ENCODE results near the gene RMRP.

Gene RMRP

DNA sequence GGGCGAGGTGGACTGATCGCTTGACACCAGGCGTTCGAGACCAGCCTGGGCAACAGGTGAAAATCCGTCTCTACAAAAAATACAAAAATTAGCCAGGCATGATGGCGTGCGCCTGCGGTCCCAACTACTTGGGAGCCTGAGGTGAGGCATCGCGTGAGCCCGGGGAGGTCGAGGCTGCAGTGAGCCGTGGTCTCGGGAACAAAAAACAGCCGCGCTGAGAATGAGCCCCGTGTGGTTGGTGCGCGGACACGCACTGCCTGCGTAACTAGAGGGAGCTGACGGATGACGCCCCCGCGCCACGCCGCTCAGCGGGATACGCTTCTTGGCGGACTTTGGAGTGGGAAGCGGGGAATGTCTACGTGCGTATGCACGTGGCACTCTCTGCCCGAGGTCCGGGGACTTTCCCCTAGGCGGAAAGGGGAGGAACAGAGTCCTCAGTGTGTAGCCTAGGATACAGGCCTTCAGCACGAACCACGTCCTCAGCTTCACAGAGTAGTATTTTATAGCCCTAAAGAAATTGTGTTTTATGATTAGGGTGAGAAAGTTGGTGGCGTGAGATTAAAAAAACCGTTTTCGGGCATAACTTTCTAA lies at the start of gene RMRP:
RMRP (minus strand) TSS at position 474 of the 591 bp plus-strand sequence.
- DNase-seq = peak; percentile 82 to 96 (median 83)

DNA sequence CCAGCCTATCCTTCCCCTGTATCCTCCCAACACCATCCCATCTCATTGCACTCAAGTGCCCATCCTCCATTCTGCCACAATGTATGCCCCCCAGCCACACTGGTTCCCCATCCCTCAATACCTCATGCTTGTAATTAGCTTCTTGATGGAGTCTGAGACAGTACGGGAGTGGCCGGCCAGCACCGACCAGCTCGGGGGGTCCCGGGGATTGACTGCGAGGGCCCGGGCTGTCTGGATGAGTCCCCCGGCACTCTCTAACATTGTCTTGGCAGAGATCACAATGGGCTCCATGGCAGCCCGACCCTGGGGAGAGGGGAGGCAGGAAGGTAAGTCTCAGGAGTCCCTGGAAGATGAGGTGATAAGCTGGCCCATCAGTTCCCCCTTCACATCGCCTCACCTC lies 49.1 kb upstream of the RMRP start:
- no peak for DNase-seq

DNA sequence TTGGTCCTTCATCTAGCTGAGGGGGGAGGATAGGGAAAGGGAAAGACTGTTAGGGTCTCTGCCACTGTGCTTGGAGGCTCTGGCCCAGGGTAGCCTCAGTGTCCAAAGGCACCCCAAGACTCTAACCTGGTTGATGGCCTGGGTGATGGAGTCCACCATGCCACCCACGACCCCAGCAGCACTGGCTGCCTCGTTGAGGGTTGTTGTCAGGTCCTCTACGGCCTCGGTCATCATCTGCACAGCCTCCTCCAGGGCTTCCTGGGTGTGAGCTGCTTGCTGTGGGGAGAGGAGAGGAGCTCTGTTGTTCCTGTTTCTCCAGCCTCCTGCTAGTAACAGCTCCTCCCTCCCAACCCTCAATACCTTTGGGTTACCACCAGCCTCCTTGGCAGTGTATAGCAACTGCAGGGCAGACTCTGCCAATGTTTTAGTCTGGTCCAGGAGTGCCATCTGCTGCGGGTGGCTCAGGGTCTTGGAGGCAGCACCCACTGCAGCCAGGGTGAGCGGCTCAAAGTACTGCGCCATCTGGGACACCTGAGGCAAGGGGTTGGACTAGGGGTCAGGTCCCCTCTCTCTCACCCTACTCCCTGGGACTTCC lies 48.1 kb upstream of the RMRP start:
- no peak for DNase-seq

DNA sequence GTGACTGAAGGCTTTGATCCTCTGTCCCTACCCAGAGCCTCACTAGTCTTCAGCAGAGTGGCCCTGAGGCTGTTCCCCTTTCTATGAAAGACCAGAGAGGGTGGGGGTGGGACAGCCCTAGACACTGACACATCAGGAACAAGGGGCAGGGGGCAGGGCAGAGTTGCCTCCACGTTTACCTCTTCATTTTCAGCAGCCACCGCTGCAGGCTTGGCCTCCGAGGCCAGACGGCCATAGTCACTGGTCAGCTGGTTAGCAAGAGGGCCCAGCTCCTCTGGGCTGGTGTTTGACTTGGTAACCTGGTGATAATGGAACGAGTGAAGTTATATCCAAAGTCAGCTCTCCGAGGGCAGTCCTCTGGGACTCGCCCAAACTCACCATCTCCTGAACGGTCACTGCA lies 47.6 kb upstream of the RMRP start:
- no peak for DNase-seq

GRCh38 chr9:35703906-35704672 lies 46.3 kb upstream of the RMRP start:
- no peak for DNase-seq

- no peak for DNase-seq
Observed at GRCh38 chr9:35702696-35703095, 44.9 kb upstream of the RMRP start.

DNA sequence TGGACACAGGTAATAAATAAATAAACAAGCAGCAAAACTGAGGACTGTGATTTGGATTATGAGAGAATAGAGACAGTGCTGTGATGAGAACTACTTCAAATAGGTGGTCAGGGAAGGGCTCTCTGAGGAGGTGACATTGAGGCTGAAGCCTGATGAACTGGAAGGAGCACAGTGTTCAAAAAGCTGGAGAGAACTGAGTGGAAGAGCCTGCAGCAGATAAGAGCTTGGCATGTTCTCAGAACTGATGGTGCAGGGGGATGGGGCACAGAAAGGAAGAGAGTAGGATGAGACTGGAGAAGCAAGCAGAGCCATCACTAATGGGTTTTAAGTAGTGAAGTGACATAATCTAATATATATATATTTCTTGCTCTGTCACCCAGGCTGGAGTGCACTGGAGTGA lies 43.1 kb upstream of the RMRP start:
- no peak for DNase-seq

DNA sequence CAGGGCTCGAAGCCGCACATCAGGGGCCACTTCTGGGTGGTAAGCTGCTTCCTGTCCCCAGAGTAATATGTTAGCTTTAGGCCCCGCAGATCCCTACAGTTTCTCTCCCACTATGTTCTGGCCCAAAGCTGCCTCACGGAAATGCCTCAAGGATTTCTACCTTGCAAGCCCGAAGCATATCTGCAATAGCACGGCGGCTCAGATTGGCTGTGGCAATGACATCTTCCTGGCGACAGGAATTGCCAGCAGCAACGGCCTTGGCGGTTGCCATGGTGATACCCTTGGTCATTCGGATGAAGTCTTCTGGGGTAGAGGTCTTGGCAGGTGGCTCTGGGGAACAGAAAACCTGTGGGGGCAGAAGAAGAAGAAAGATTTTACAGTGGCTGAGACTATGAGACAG lies 42.2 kb upstream of the RMRP start:
- no peak for DNase-seq

DNA sequence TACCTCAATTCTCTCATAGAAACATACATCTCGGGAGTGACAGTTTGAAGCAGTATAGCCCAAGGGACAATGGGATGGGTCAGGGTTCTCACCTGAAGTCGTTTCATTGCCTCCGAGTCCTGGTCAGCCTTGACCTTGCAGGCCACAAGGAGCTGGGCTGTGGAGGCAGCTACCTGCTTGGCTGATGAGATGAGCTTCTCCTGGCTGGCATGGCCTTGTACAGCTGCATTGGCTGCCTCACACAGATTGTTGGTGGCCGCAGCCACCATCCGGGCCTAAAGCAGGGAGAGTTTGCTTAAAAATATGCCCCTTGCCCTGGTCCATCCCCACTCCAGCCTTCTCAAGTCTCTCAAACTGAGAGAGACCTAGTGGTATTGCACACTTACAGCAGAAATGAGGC lies 40.4 kb upstream of the RMRP start:
- DNase-seq = no peak

DNA sequence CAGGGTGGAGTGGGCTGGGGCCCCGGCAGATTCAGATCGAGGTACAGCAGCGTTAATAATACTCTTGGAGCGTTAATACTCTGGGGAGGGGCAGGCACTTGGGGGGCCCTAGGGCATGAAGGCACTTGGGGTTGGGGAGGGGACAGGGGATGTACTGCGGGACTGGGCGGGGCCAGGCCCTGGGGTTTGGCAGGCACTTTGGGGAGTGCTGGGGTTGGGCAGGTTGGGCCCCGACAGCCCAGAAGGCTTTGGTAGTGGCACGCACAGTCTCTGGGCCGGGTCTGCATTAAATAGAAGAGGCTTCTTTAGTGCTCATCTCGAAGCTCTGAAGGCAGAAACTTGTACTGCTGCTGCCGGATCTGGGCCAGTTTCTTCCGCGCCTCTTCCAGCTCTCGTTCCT lies 39.7 kb upstream of the RMRP start:
- no peak for DNase-seq

DNA sequence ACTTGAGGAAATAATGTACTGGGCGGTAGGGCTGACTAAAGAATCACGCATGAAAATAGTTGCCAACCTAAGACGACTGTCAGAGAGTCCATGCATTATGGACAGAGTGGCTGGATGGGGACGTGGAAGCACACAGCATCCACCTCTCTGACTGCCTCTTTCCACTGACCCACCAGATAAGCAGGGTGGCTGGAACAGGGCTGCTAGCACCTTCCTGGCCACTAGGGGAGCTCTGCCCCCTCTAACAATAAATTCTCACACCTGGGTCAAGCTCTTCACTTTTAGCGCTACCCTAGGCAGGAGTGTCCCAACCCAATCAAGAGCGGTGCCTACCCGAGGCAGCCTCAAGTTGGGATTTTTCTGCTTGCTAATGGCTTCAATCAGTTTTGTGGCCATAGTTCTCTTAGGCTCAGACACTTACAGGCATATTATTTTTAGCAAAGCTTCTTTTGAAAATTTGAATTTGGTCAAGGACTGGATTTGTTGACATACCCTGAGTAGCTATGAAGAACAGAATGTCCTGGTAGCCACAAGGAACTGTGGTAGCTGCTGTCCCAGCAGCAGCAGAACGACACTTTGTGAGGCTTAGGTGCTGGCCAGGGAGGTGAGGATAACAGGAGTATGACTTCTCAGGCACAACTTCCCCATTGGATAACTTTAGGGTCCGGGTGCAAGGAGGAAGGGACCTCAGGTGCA lies 38.8 kb upstream of the RMRP start:
- peak in 3 of 5 donors; percentile 35 to 41 (median 40) for DNase-seq

- DNase-seq = no peak
Observed at GRCh38 chr9:35695943-35696401, 38.2 kb upstream of the RMRP start.

- no peak for DNase-seq
Observed at GRCh38 chr9:35691757-35692301, 34.0 kb upstream of the RMRP start.

- no peak for DNase-seq
Observed at GRCh38 chr9:35691334-35691650, 33.5 kb upstream of the RMRP start.

DNA sequence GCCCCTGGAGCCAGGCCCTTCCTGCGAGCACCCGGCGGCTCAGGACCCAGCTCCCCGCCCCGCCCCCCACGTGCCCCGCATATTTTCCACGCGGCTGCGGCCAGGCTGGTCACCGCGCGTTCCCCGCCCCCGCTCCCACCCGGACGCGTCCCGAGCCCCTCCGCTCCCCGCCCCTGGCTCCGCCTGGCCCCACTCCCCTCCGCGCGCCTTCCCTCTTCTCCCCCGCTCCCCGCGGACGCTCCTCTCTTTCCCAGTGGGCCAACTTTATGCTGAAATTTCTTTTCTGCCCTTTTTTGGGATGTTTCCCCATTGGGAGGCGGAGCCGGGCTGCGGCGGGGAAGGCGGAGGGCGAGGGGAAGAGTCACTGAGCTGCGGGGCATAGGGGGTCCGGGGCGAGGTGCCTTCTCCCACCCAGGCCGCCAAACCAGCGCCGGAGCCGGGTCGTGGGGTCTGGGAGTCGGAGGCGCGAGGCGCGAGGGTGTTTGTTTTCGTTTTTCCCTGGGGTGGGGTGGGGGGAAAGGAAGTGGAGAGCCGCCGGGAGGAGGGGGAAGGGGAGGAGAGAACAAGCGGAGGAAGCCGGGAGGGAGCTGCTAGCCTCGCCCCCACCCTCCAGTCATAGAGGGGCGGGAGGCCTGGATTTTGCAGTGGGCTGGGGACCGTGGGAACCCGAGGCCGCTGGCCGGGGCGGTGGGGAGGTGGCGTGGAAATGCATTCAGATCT lies 33.0 kb upstream of the RMRP start:
- peak in 2 of 5 donors; percentile 28 to 29 for DNase-seq

GRCh38 chr9:35690294-35690613 lies 32.4 kb upstream of the RMRP start:
- no peak for DNase-seq

DNA sequence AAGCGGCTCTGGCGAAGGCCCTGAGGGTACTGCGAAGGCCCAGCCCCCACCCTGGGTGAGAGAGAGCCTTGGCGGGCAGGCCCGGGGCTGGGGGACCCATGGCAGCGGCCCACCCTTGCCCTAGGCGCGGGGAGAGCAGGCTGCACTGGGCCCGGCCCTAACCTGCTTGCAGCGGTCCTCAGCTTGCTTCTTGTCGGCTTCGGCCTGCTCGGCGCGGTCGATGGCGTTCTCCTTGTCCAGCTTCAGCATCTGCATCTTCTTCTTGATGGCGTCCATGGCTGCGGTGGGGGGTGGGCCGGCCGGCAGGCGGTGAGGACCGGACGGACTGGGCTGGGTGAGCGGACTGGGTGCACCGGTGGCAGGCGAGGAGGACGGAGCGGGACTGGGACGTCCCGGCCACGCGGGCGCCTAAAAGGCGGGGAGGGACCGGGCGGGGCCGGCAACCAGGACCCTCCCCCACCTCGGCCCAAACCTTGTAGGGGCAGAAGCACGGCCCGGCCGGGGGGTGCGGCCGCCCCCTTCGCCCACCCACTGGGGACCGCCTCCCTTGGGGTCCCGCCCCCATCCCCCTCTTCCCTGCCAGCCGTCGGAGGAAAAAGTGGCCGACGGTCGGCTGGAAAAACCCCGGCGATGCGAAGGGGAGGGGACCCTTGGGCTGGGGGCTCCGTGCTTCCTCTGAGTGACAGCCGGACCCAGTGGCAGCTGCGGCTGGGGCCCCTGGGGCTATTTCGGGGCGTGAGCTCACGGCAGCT lies 31.9 kb upstream of the RMRP start, which contains the start of gene TPM2:
TPM2 (minus strand) TSS at position 384 of the 752 bp plus-strand sequence; CDS start at position 276, 108 bp downstream.
- no peak for DNase-seq

GRCh38 chr9:35688558-35689541 lies 31.0 kb upstream of the RMRP start:
- peak in 1 of 5 donors; percentile 27 for DNase-seq

GRCh38 chr9:35687972-35688557 lies 30.2 kb upstream of the RMRP start:
- no peak for DNase-seq

GRCh38 chr9:35687306-35687705 lies 29.5 kb upstream of the RMRP start:
- DNase-seq = no peak

Measured in T-helper 1 cell (primary cell).